HCT116 (cell line): ENCODE results near the gene MAFG. TPM values are rescaled to one million over a fixed set of nuclear protein-coding genes. Genes with fewer than 3 reads are reported as not detected.

Experiments used
- ATAC-seq: fragments of 200-7000 bp; cut with Tn5 transposase; 2 replicates; pipeline ENCODE4 v1.9.1; 2020; ENCODE audit warnings: mild to moderate bottlenecking, moderate library complexity
- BruUV-seq: library from RNA; stranded (reverse); fragments of 400-500 nt; replicated peaks from 2 replicates; lab custom pipeline; 2021; lab: Mats Ljungman, UMichigan
- CTCF ChIA-PET: fragments of 300-600 bp; sonication (Branson Sonifier 250); formaldehyde crosslinking; loops from one replicate; lab custom pipeline; 2021; ENCODE audit warnings: antibody characterized with exemption; lab: Charles Lee
- POLR2A ChIA-PET: fragments of 300-600, 350-600 bp; sonication (Branson Sonifier 250); formaldehyde crosslinking; loops from one replicate; lab custom pipeline; 2021; ENCODE audit warnings: antibody characterized with exemption; lab: Charles Lee
- RAD21 ChIA-PET, 2 experiments: fragments of 300-600 bp; sonication (Branson Sonifier 250); formaldehyde crosslinking; loops; one replicate each; lab custom pipeline; 2023; ENCODE audit warnings: low total read pairs in 2 of 2; ENCODE audit not compliant: uncharacterized antibody in 2 of 2, unreplicated experiment in 2 of 2, low non-redundant PET in 1 of 2; lab: Charles Lee
- DNase-seq: peaks from one replicate; pipeline ENCODE4 v3.0.0-alpha.2; 2010; ENCODE audit warnings: low read depth, low spot score
- H2AFZ ChIP-seq: fragments of 200-600 bp; shearing (Covaris generic), sonication (generic); 2 replicates; pipeline ENCODE4 v1.6.1; 2017; ENCODE audit warnings: low read depth, mixed run types, mixed read lengths, antibody characterized with exemption, low read length; ENCODE audit not compliant: poor library complexity, severe bottlenecking
- H3K27ac ChIP-seq: 2 replicates; pipeline ENCODE4 v1.5.1; 2012; ENCODE audit warnings: low read depth, low read length
- H3K27me3 ChIP-seq: fragments of 200-600 bp; sonication (generic); 2 replicates; pipeline ENCODE4 v1.6.1; 2016; ENCODE audit warnings: mixed run types, low read length, mixed read lengths; ENCODE audit not compliant: insufficient read depth
- H3K36me3 ChIP-seq, 2 experiments: fragments of 200-500 bp in 1 of 2; fragments of 200-600 bp in 1 of 2; sonication (Bioruptor generic) in 1 of 2; sonication (generic) in 1 of 2; 2 replicates each; pipeline versions ENCODE4 v1.5.1 to v1.6.1; 2014 to 2016; ENCODE audit warnings: low read length in 2 of 2, inconsistent platforms in 1 of 2, mixed read lengths in 1 of 2, mixed run types in 1 of 2; ENCODE audit not compliant: insufficient read depth in 2 of 2, control insufficient read depth in 1 of 2
- H3K4me1 ChIP-seq, 2 experiments: fragments of 200-600 bp in 1 of 2; sonication (generic) in 1 of 2; 2 replicates each; pipeline versions ENCODE4 v1.5.1 to v1.6.1; 2012 to 2017; ENCODE audit warnings: low read length in 2 of 2, inconsistent platforms in 1 of 2, mild to moderate bottlenecking in 1 of 2, mixed read lengths in 1 of 2, mixed run types in 1 of 2, moderate library complexity in 1 of 2; ENCODE audit not compliant: insufficient read depth in 2 of 2, control insufficient read depth in 1 of 2
- H3K4me2 ChIP-seq: fragments of 200-600 bp; sonication (generic); 2 replicates; pipeline ENCODE4 v1.6.1; 2017; ENCODE audit warnings: mixed run types, low read length, mixed read lengths
- H3K4me3 ChIP-seq, 2 experiments: fragments of 200-600 bp in 1 of 2; sonication (generic) in 1 of 2; replicated peaks in 1 of 2; 2 replicates each; pipeline ENCODE4 v1.5.1; 2011 to 2016; ENCODE audit warnings: low read length in 2 of 2, control low read depth in 1 of 2, low read depth in 1 of 2, mild to moderate bottlenecking in 1 of 2, mixed read lengths in 1 of 2, mixed run types in 1 of 2
- H3K79me2 ChIP-seq: fragments of 200-600 bp; sonication (generic); 2 replicates; pipeline ENCODE4 v1.6.1; 2017; ENCODE audit warnings: mild to moderate bottlenecking, mixed run types, low read length, moderate library complexity, mixed read lengths; ENCODE audit not compliant: insufficient read depth
- H3K9ac ChIP-seq: fragments of 200-600 bp; sonication (generic); 2 replicates; pipeline ENCODE4 v1.6.1; 2016; ENCODE audit warnings: low read length, mixed read lengths
- H3K9me2 ChIP-seq: fragments of 200-600 bp; sonication (generic), shearing (Covaris generic); 2 replicates; pipeline ENCODE4 v1.6.1; 2017; ENCODE audit warnings: mixed run types, mild to moderate bottlenecking, moderate library complexity; ENCODE audit not compliant: insufficient read depth
- H3K9me3 ChIP-seq, 2 experiments: fragments of 200-500 bp in 1 of 2; fragments of 200-600 bp in 1 of 2; sonication (Bioruptor generic) in 1 of 2; sonication (generic) in 1 of 2; 2 replicates each; pipeline ENCODE4 v1.6.1; 2014 to 2017; ENCODE audit warnings: low read length in 2 of 2, mixed read lengths in 2 of 2, inconsistent platforms in 1 of 2, low read depth in 1 of 2, mild to moderate bottlenecking in 1 of 2, mixed run types in 1 of 2, moderate library complexity in 1 of 2; ENCODE audit not compliant: control insufficient read depth in 1 of 2, insufficient read depth in 1 of 2
- H4K20me1 ChIP-seq: fragments of 200-600 bp; sonication (generic), shearing (Covaris generic); 2 replicates; pipeline ENCODE4 v1.6.1; 2017; ENCODE audit warnings: mixed run types, mild to moderate bottlenecking, moderate library complexity; ENCODE audit not compliant: insufficient read depth
- CEBPB ChIP-seq: IDR thresholded peaks from 2 replicates; pipeline ENCODE4 v1.6.1; 2012; ENCODE audit warnings: low read depth
- EGR1 ChIP-seq: IDR thresholded peaks from 2 replicates; pipeline ENCODE4 v1.6.1; 2012; ENCODE audit warnings: low read depth
- ELF1 ChIP-seq: IDR thresholded peaks from 2 replicates; pipeline ENCODE4 v1.6.1; 2012; ENCODE audit warnings: low read depth, borderline replicate concordance
- EZH2 ChIP-seq: fragments of 200-600 bp; sonication (generic); IDR thresholded peaks from 2 replicates; pipeline ENCODE4 v1.6.1; 2017; ENCODE audit warnings: antibody characterized with exemption, mixed run types
- JUND ChIP-seq: IDR thresholded peaks from 2 replicates; pipeline ENCODE4 v1.6.1; 2012
- POLR2AphosphoS5 ChIP-seq: IDR thresholded peaks from 2 replicates; pipeline ENCODE4 v1.6.1; 2011; ENCODE audit warnings: mild to moderate bottlenecking, low read depth, low read length, moderate library complexity
- RAD21 ChIP-seq: IDR thresholded peaks from 2 replicates; pipeline ENCODE4 v1.6.1; 2012; ENCODE audit warnings: low read depth, mild to moderate bottlenecking
- SIN3A ChIP-seq: IDR thresholded peaks from 2 replicates; pipeline ENCODE4 v1.6.1; 2012; ENCODE audit warnings: low read depth
- SP1 ChIP-seq: IDR thresholded peaks from 2 replicates; pipeline ENCODE4 v1.6.1; 2012; ENCODE audit warnings: low read depth
- SRF ChIP-seq: IDR thresholded peaks from 2 replicates; pipeline ENCODE4 v1.6.1; 2012; ENCODE audit warnings: low read depth
- TCF7L2 ChIP-seq: IDR thresholded peaks from 2 replicates; pipeline ENCODE4 v1.7.0; 2011; ENCODE audit warnings: borderline replicate concordance, inconsistent platforms; ENCODE audit not compliant: insufficient read depth, insufficient read length; ENCODE audit errors: extremely low read depth
- YY1 ChIP-seq: IDR thresholded peaks from 2 replicates; pipeline ENCODE4 v1.6.1; 2011; ENCODE audit warnings: low read length, low read depth, moderate library complexity, mild to moderate bottlenecking; ENCODE audit not compliant: insufficient replicate concordance; ENCODE audit errors: extremely low read depth
- intact Hi-C: fragments of 100-400 bp; cut with micrococcal nuclease; formaldehyde crosslinking; loops from 2 replicates; pipeline ENCODE4 v1.10.0; 2022
- total RNA-seq: library from RNA; stranded (reverse); gene quantifications from one replicate; pipeline ENCODE4 v1.2.1, GENCODE V29; 2021; ENCODE audit not compliant: unreplicated experiment
- TF ChIP-seq, protein P1 (sequence below): IDR thresholded peaks from 2 replicates; pipeline ENCODE4 v1.6.1; 2011; ENCODE audit warnings: mild to moderate bottlenecking, low read length, moderate library complexity; ENCODE audit not compliant: insufficient replicate concordance; ENCODE audit errors: extremely low read depth
- TF ChIP-seq, protein P2 (sequence below): IDR thresholded peaks from 2 replicates; pipeline ENCODE4 v1.6.1; 2012

Gene MAFG
- total RNA-seq, 1 experiment from 2014 or later = 46.8 TPM

DNA sequence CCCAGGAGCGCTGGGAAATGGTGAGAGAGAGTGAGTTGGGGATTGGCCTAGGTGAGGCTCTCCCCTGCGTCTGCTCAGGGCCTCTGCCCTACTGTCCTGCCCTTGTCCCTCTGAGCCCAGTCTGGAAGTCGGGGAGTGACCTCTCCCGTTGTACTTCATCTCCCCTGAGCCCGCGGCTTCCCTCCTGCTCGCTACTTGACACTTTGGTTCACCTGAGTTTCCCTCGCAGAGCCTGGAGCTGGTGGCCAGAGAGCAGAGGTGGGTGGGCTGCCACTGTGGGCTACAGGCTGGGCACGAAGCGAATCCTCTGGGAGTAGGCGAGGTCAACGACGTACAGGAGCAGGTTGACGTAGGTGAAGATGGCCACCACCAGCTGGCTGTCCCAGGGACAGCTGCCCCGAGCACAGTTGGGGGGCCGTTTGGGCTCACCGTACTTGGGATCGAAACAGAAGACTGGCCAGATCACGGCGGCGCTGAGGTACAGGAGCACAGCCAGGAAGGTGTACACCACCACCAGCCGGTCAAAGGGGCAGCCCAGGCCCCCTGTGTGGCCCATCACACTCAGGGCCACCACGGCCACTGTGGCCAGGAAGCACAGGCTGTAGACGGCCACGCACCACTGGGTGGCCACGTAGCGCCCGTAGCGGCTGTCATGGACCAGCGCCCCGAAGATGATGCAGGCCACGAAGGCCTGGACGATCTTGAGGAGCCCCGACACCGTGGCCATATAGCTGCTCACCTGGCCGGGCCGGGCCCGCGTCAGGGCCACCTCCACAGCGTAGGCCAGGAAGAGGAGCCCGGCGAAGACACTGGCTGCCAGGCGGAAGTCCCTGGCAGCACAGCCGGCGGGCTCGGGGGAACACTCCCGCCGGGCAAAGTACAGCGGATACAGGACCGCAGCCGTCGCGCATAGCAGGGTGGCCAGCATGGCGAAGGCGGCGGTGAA lies 13.3 kb upstream of the MAFG start:
- H3K79me2 ChIP-seq = peaks cover 9% of the 10 kb centered on the region
- ATAC-seq (no peak), DNase-seq (no peak)
- H3K9me3 ChIP-seq = no peaks in the 10 kb centered on the region
- POLR2A ChIA-PET = no interaction called here
- H3K27me3 ChIP-seq = no peaks in the 10 kb centered on the region
- no TSS peak for BruUV-seq
- no peak overlapping the region for H3K27ac ChIP-seq
- intact Hi-C loops = no loop called here
- no peak overlapping the region for H3K9ac ChIP-seq
- no peaks in the 10 kb centered on the region for H4K20me1 ChIP-seq
- CTCF ChIA-PET = no interaction called here
- H3K36me3 ChIP-seq = peaks cover 0 to 1% of the 10 kb centered on the region in 2 experiments; a peak in 1 of 4 replicates
- no peaks in the 10 kb centered on the region for H3K9me2 ChIP-seq
- no peak overlapping the region for H2AFZ ChIP-seq
- RAD21 ChIA-PET = no interaction called here
- no peak for TF ChIP-seq ELF1
- no peak for TF ChIP-seq SRF
- no peak for TF ChIP-seq JUND
- no peak for TF ChIP-seq CEBPB
- TF ChIP-seq EGR1 = no peak
- TF ChIP-seq POLR2AphosphoS5 = no peak
- TF ChIP-seq EZH2 = no peak
- TF ChIP-seq, protein P1, sequence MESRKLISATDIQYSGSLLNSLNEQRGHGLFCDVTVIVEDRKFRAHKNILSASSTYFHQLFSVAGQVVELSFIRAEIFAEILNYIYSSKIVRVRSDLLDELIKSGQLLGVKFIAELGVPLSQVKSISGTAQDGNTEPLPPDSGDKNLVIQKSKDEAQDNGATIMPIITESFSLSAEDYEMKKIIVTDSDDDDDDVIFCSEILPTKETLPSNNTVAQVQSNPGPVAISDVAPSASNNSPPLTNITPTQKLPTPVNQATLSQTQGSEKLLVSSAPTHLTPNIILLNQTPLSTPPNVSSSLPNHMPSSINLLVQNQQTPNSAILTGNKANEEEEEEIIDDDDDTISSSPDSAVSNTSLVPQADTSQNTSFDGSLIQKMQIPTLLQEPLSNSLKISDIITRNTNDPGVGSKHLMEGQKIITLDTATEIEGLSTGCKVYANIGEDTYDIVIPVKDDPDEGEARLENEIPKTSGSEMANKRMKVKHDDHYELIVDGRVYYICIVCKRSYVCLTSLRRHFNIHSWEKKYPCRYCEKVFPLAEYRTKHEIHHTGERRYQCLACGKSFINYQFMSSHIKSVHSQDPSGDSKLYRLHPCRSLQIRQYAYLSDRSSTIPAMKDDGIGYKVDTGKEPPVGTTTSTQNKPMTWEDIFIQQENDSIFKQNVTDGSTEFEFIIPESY = no peak
- no peak for TF ChIP-seq YY1
- TF ChIP-seq RAD21 = no peak
- TF ChIP-seq, protein P2, sequence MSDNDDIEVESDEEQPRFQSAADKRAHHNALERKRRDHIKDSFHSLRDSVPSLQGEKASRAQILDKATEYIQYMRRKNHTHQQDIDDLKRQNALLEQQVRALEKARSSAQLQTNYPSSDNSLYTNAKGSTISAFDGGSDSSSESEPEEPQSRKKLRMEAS = no peak
- no peak for TF ChIP-seq SP1
- no peak for TF ChIP-seq TCF7L2
- TF ChIP-seq SIN3A = no peak
- no peak overlapping the region for H3K4me3 ChIP-seq
- no peak overlapping the region for H3K4me2 ChIP-seq
- H3K4me1 ChIP-seq = peaks cover 4 to 20% of the 10 kb centered on the region in 2 experiments; a peak in 3 of 4 replicates
